Measurements from ENCODE around the gene GRM1.

DNA sequence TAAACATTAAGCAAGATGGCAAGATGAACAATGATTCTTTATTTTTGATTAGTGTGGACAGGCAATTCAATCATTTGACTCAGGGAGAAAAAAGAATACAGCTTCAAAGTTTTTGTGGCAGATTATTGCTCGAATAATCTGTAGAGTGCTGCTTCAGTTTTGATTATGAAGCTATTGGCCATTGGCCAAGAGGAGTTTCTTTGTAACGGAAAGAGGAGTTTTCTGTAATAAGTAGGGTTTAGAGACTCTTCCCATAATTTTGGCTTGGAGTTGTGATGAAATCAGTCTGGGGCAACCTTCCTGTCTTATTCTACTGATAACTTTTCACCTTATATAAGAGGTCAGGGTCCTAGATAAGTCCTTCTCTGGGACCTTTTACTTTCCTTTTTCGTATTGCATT lies 258.1 kb downstream of the GRM1 start:
- no peak for TF ChIP-seq POLR2A (IDR thresholded peaks at IDR 0.05)
- TF ChIP-seq, protein P1, sequence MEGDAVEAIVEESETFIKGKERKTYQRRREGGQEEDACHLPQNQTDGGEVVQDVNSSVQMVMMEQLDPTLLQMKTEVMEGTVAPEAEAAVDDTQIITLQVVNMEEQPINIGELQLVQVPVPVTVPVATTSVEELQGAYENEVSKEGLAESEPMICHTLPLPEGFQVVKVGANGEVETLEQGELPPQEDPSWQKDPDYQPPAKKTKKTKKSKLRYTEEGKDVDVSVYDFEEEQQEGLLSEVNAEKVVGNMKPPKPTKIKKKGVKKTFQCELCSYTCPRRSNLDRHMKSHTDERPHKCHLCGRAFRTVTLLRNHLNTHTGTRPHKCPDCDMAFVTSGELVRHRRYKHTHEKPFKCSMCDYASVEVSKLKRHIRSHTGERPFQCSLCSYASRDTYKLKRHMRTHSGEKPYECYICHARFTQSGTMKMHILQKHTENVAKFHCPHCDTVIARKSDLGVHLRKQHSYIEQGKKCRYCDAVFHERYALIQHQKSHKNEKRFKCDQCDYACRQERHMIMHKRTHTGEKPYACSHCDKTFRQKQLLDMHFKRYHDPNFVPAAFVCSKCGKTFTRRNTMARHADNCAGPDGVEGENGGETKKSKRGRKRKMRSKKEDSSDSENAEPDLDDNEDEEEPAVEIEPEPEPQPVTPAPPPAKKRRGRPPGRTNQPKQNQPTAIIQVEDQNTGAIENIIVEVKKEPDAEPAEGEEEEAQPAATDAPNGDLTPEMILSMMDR (IDR thresholded peaks at IDR 0.05) = no peak
